Upper lobe of right lung (tissue), 1 donor: Measurements from ENCODE around the gene C1orf122. TPM values are rescaled to one million over a fixed set of nuclear protein-coding genes. Genes with fewer than 3 reads are reported as not detected.

Source experiments
- ATAC-seq: fragments of 200-7000 bp; cut with Tn5 transposase; one replicate; pipeline ENCODE4 v1.9.1; 2020; ENCODE audit warnings: mild to moderate bottlenecking, moderate library complexity
- DNase-seq: peaks from one replicate; pipeline ENCODE4 v3.0.0-alpha.2; 2020
- H3K27ac ChIP-seq: fragments of 200-600 bp; one replicate; pipeline ENCODE4 v1.8.0; 2022
- H3K27me3 ChIP-seq: fragments of 200-600 bp; one replicate; pipeline ENCODE4 v1.8.0; 2022; ENCODE audit warnings: mild to moderate bottlenecking
- H3K36me3 ChIP-seq: fragments of 200-600 bp; one replicate; pipeline ENCODE4 v1.8.0; 2022
- H3K4me1 ChIP-seq: fragments of 200-600 bp; one replicate; pipeline ENCODE4 v1.8.0; 2022
- H3K4me3 ChIP-seq: fragments of 200-600 bp; one replicate; pipeline ENCODE4 v1.8.0; 2022; ENCODE audit warnings: mild to moderate bottlenecking
- H3K9me3 ChIP-seq: fragments of 200-600 bp; one replicate; pipeline ENCODE4 v1.8.0; 2022
- CTCF ChIP-seq: fragments of 200-600 bp; IDR thresholded peaks from one replicate; pipeline ENCODE4 v1.8.0; 2022; ENCODE audit warnings: antibody characterized with exemption
- intact Hi-C: fragments of 100-400 bp; cut with DNase I; formaldehyde crosslinking; loops from one replicate; pipeline ENCODE4 v1.11.0; 2022
- total RNA-seq: library from RNA; stranded (reverse); fragmentation: NEBNext Ultra II Directional; extraction: Animal tissue kit (Norgen Biotek cat#: 25700); gene quantifications from one replicate; pipeline ENCODE4 v1.2.1, GENCODE V29; 2021
- donor health status: DM: no; HTN: yes; CAD: no; lungs with severe emphysema.

The C1orf122 gene
- total RNA-seq, 1 donor from 2014 or later, result 29.7 TPM

- intact Hi-C loops, result no loop called here
Observed at GRCh38 chr1:37850352-37850955, 42.9 kb downstream of the C1orf122 start.

GRCh38 chr1:37851262-37851661 is 43.7 kb downstream of the C1orf122 start:
- DNase-seq, result no peak
- no peak for TF ChIP-seq CTCF
- Histone ChIP-seq H3K4me3 (no peak overlapping the region), H3K27me3 (no peaks in the 10 kb centered on the region), H3K27ac (peak overlapping the region; percentile 14), H3K9me3 (no peaks in the 10 kb centered on the region), H3K36me3 (peaks cover 20% of the 10 kb centered on the region), H3K4me1 (peaks cover 58% of the 10 kb centered on the region)
- intact Hi-C loops, result no loop called here
- no peak for ATAC-seq

More at GRCh38 chr1:37850352-37850955, 42.9 kb downstream of the C1orf122 start:
- Histone ChIP-seq H3K4me3 (no peak overlapping the region), H3K4me1 (peaks cover 50% of the 10 kb centered on the region), H3K36me3 (peaks cover 15% of the 10 kb centered on the region), H3K27ac (peak overlapping the region; percentile 14), H3K27me3 (no peaks in the 10 kb centered on the region), H3K9me3 (no peaks in the 10 kb centered on the region)
- no peak for TF ChIP-seq CTCF
- DNase-seq (no peak), ATAC-seq (no peak)

GRCh38 chr1:37851782-37852210 is 44.2 kb downstream of the C1orf122 start:
- ATAC-seq (peak; percentile 59), DNase-seq (no peak)
- Histone ChIP-seq H3K4me3 (no peak overlapping the region), H3K36me3 (peaks cover 25% of the 10 kb centered on the region), H3K9me3 (no peaks in the 10 kb centered on the region), H3K27me3 (no peaks in the 10 kb centered on the region), H3K4me1 (peaks cover 54% of the 10 kb centered on the region), H3K27ac (peak overlapping the region; percentile 11)
- intact Hi-C loops, result no loop called here
- no peak for TF ChIP-seq CTCF

- intact Hi-C loops, result no loop called here
- peaks cover 61% of the 10 kb centered on the region for H3K4me1 ChIP-seq
Observed at GRCh38 chr1:37853157-37853556, 45.6 kb downstream of the C1orf122 start.

GRCh38 chr1:37854406-37854805 is 46.8 kb downstream of the C1orf122 start:
- no peak for TF ChIP-seq CTCF
- Histone ChIP-seq H3K4me3 (no peak overlapping the region), H3K9me3 (no peaks in the 10 kb centered on the region), H3K27me3 (no peaks in the 10 kb centered on the region), H3K27ac (no peak overlapping the region), H3K36me3 (peaks cover 31% of the 10 kb centered on the region), H3K4me1 (peaks cover 69% of the 10 kb centered on the region)
- intact Hi-C loops, result no loop called here
- no peak for ATAC-seq
- no peak for DNase-seq

More at GRCh38 chr1:37853157-37853556, 45.6 kb downstream of the C1orf122 start:
- Histone ChIP-seq H3K27ac (no peak overlapping the region), H3K4me3 (no peak overlapping the region), H3K27me3 (no peaks in the 10 kb centered on the region), H3K9me3 (no peaks in the 10 kb centered on the region), H3K36me3 (peaks cover 31% of the 10 kb centered on the region)
- ATAC-seq (no peak), DNase-seq (no peak)
- TF ChIP-seq CTCF, result no peak

Other genes with a start within 250 kb of the C1orf122 start
- gene GNL2, start 211.9 kb upstream of the C1orf122 start, total RNA-seq, result 36.5 TPM
- 9.1 TPM for gene RSPO1, start 172.9 kb upstream of the C1orf122 start, total RNA-seq
- gene CDCA8, start 115.3 kb upstream of the C1orf122 start, total RNA-seq, result 0.78 TPM
- 1.4 TPM for gene EPHA10, start 42.7 kb upstream of the C1orf122 start, total RNA-seq
- gene MANEAL, start 13.9 kb upstream of the C1orf122 start, total RNA-seq, result 6.9 TPM
- gene YRDC, start 418 bp downstream of the C1orf122 start, total RNA-seq, result 14.8 TPM
- gene MTF1, start 51.8 kb downstream of the C1orf122 start, total RNA-seq, result 26.3 TPM
- gene INPP5B, start 139.3 kb downstream of the C1orf122 start, total RNA-seq, result 44.8 TPM
- 48.7 TPM for gene SF3A3, start 182.2 kb downstream of the C1orf122 start, total RNA-seq
- 22.4 TPM for gene FHL3, start 197.7 kb downstream of the C1orf122 start, total RNA-seq
- 29.1 TPM for gene UTP11, start 204.9 kb downstream of the C1orf122 start, total RNA-seq
- not detected for gene POU3F1, start 239.0 kb downstream of the C1orf122 start, total RNA-seq